Sigmoid colon (tissue), 7 donors: Measurements from ENCODE around the gene MED28. TPM values are rescaled to one million over a fixed set of nuclear protein-coding genes. Genes with fewer than 3 reads are reported as not detected.

Source experiments
- DNase-seq: peaks from one replicate; pipeline ENCODE4 v3.0.0-alpha.2; 2019
- H3K27ac ChIP-seq, 4 donors: fragments of 200-600 bp; sonication (generic); one replicate each; pipeline ENCODE4 v1.5.1; 2016 to 2019; ENCODE audit warnings: mild to moderate bottlenecking in 1 of 4
- H3K27me3 ChIP-seq, 3 donors: fragments of 200-600 bp; sonication (generic); one replicate each; pipeline ENCODE4 v1.5.1; 2019; ENCODE audit warnings: mild to moderate bottlenecking in 1 of 3
- H3K36me3 ChIP-seq, 4 donors: fragments of 200-600 bp; sonication (generic); one replicate each; pipeline ENCODE4 v1.5.1; 2016 to 2019
- H3K4me1 ChIP-seq, 4 donors: fragments of 200-600 bp; sonication (generic); one replicate each; pipeline ENCODE4 v1.5.1; 2017 to 2019
- H3K4me3 ChIP-seq, 4 donors: fragments of 200-600 bp; sonication (generic); one replicate each; pipeline ENCODE4 v1.5.1; 2017 to 2019; ENCODE audit warnings: mild to moderate bottlenecking in 2 of 4, moderate library complexity in 1 of 4
- H3K9me3 ChIP-seq, 4 donors: fragments of 200-600 bp in 3 of 4; sonication (generic) in 3 of 4; one replicate each; pipeline versions ENCODE4 v1.5.1 to v1.6.1; 2013 to 2019
- EP300 ChIP-seq, 4 donors: sonication (generic); formaldehyde crosslinking; IDR thresholded peaks; one replicate each; pipeline ENCODE4 v1.6.1; 2017; ENCODE audit warnings: antibody characterized with exemption in 4 of 4
- POLR2A ChIP-seq, 2 donors: fragments of 450-650 bp; IDR thresholded peaks; one replicate each; pipeline ENCODE4 v1.6.1; 2016; ENCODE audit warnings: antibody characterized with exemption in 2 of 2, mild to moderate bottlenecking in 2 of 2, moderate library complexity in 2 of 2
- POLR2AphosphoS5 ChIP-seq, 4 donors: sonication (generic); formaldehyde crosslinking; IDR thresholded peaks; one replicate each; pipeline ENCODE4 v1.6.1; 2017; ENCODE audit warnings: antibody characterized with exemption in 4 of 4
- WGBS, 2 donors: extraction: QIAGEN DNeasy Blood & Tissue Kit; methylation state at CpG; one replicate each; pipeline ENCODE4 v1.1.7; 2013; 5-methylcytosine and 5-hydroxymethylcytosine counted together
- intact Hi-C: fragments of 100-400 bp; cut with DNase I; formaldehyde crosslinking; loops from one replicate; pipeline ENCODE4 v1.15.1; 2023
- polyA plus RNA-seq, 3 donors: library from polyadenylated mRNA; stranded (reverse); fragments of 200-250 nt; gene quantifications; one replicate each; pipeline ENCODE4 v1.2.3, GENCODE V29; 2013
- total RNA-seq, 4 donors: library from RNA; depleted of rRNA; stranded (reverse); fragments of >200 nt; gene quantifications; one replicate each; pipeline ENCODE4 v1.1.0, GENCODE V29; 2016
- TF ChIP-seq, protein P1 (sequence below), 4 experiments: fragments of 450-650 bp in 3 of 4; fragments of 200-600 bp in 1 of 4; IDR thresholded peaks; one replicate each; pipeline ENCODE4 v1.5.1; 2016 to 2019; ENCODE audit warnings: antibody characterized with exemption in 4 of 4, mild to moderate bottlenecking in 3 of 4, moderate library complexity in 2 of 4
- donor health status: healthy with polysubstance abuse.
- donor health status: Bipolar disorder and iron deficiency.
- donor health status: healthy.

The MED28 gene
- total and polyA plus RNA-seq, 7 donors: 8.4 to 24.0 (median 17.1) TPM

DNA sequence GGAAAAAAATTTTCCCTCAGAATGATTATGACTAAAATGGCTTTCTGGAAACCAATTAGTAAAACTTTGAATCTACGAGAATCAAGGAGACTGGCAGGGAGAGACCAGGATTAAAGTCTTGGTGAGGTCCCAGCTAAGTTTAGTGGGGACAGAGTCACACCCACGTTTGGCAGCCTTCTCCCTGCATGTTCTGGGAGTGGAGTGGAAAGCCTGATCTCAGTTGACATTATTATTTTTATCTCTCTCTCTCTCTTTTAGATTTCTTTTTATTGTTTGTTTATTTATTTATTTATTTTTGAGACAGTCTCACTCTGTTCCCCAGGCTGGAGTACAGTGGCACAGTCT is 67.8 kb downstream of the MED28 start:
- intact Hi-C loops: no loop called here
- no peaks in the 10 kb centered on the region for H3K4me1 ChIP-seq
- H3K4me3 ChIP-seq: no peak overlapping the region
- no peaks in the 10 kb centered on the region for H3K27me3 ChIP-seq
- H3K27ac ChIP-seq: no peak overlapping the region
- 67 to 73% methylated on average over 2 of the region's 2 CpGs for WGBS, 2 donors
- no peaks in the 10 kb centered on the region for H3K9me3 ChIP-seq
- no peak for DNase-seq
- TF ChIP-seq POLR2AphosphoS5 (IDR thresholded peaks at IDR 0.05): no peak
- TF ChIP-seq, protein P1, sequence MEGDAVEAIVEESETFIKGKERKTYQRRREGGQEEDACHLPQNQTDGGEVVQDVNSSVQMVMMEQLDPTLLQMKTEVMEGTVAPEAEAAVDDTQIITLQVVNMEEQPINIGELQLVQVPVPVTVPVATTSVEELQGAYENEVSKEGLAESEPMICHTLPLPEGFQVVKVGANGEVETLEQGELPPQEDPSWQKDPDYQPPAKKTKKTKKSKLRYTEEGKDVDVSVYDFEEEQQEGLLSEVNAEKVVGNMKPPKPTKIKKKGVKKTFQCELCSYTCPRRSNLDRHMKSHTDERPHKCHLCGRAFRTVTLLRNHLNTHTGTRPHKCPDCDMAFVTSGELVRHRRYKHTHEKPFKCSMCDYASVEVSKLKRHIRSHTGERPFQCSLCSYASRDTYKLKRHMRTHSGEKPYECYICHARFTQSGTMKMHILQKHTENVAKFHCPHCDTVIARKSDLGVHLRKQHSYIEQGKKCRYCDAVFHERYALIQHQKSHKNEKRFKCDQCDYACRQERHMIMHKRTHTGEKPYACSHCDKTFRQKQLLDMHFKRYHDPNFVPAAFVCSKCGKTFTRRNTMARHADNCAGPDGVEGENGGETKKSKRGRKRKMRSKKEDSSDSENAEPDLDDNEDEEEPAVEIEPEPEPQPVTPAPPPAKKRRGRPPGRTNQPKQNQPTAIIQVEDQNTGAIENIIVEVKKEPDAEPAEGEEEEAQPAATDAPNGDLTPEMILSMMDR (IDR thresholded peaks at IDR 0.05): no peak
- no peak for TF ChIP-seq EP300 (IDR thresholded peaks at IDR 0.05)
- no peak for TF ChIP-seq POLR2A (IDR thresholded peaks at IDR 0.05)
- no peaks in the 10 kb centered on the region for H3K36me3 ChIP-seq

Other genes starting within 250 kb of the MED28 start
- gene QDPR, start 102.6 kb upstream of the MED28 start, total RNA-seq: 10 to 100 TPM in 3 of 4 donors, 1 to 10 TPM in 1; 8.7 to 19.7 (median 16.5) TPM
- gene QDPR, start 102.6 kb upstream of the MED28 start, polyA plus RNA-seq: 10 to 100 TPM; 21.7 to 28.9 (median 25.2) TPM
- gene CLRN2, start 99.5 kb upstream of the MED28 start, total RNA-seq: not detected
- gene CLRN2, start 99.5 kb upstream of the MED28 start, polyA plus RNA-seq: not detected
- 10 to 100 TPM; 37.1 to 69.9 (median 51.3) TPM for gene LAP3, start 37.4 kb upstream of the MED28 start, total RNA-seq
- gene LAP3, start 37.4 kb upstream of the MED28 start, polyA plus RNA-seq: 100 to 1,000 TPM in 1 of 3 donors, 10 to 100 TPM in 2; 55.3 to 126 (median 70.1) TPM
- gene FAM184B, start 167.0 kb downstream of the MED28 start, total RNA-seq: not detected
- gene FAM184B, start 167.0 kb downstream of the MED28 start, polyA plus RNA-seq: under 1 TPM; under 0.01 to 0.23 (median 0.23) TPM
- 10 to 100 TPM; 23.2 to 31.5 (median 25.9) TPM for gene DCAF16, start 196.1 kb downstream of the MED28 start, total RNA-seq
- 10 to 100 TPM in 1 of 3 donors, 1 to 10 TPM in 2; 5.8 to 14.0 (median 8.4) TPM for gene DCAF16, start 196.1 kb downstream of the MED28 start, polyA plus RNA-seq
- gene NCAPG, start 196.3 kb downstream of the MED28 start, total RNA-seq: under 1 TPM; under 0.01 to 0.68 (median 0.47) TPM
- 1 to 10 TPM in 2 of 3 donors, under 1 TPM in 1; under 0.01 to 8.2 (median 2.5) TPM for gene NCAPG, start 196.3 kb downstream of the MED28 start, polyA plus RNA-seq